HUES6 (cell line): Measurements from ENCODE around the gene ARMS2.

Experiments used
- H3K27ac ChIP-seq: 2 replicates; pipeline ENCODE4 v1.7.0; 2013; ENCODE audit warnings: low read depth, mild to moderate bottlenecking, low read length, inconsistent platforms
- H3K27me3 ChIP-seq: 2 replicates; pipeline ENCODE4 v1.6.1; 2013; ENCODE audit warnings: low read length; ENCODE audit not compliant: control insufficient read depth, insufficient read depth
- H3K36me3 ChIP-seq: 2 replicates; pipeline ENCODE4 v1.6.1; 2013; ENCODE audit warnings: low read length; ENCODE audit not compliant: control insufficient read depth, insufficient read depth
- H3K4me1 ChIP-seq: 2 replicates; pipeline ENCODE4 v1.6.1; 2013; ENCODE audit warnings: low read length; ENCODE audit not compliant: control insufficient read depth, insufficient read depth
- H3K4me3 ChIP-seq: 2 replicates; pipeline ENCODE4 v1.5.1; 2013; ENCODE audit warnings: low read depth, low read length
- H3K9ac ChIP-seq: one replicate; pipeline ENCODE4 v1.6.1; 2013; ENCODE audit warnings: mild to moderate bottlenecking, low read length
- H3K9me3 ChIP-seq: 2 replicates; pipeline ENCODE4 v1.6.1; 2013; ENCODE audit warnings: low read depth, low read length; ENCODE audit not compliant: control insufficient read depth, insufficient read depth

ARMS2 gene

DNA sequence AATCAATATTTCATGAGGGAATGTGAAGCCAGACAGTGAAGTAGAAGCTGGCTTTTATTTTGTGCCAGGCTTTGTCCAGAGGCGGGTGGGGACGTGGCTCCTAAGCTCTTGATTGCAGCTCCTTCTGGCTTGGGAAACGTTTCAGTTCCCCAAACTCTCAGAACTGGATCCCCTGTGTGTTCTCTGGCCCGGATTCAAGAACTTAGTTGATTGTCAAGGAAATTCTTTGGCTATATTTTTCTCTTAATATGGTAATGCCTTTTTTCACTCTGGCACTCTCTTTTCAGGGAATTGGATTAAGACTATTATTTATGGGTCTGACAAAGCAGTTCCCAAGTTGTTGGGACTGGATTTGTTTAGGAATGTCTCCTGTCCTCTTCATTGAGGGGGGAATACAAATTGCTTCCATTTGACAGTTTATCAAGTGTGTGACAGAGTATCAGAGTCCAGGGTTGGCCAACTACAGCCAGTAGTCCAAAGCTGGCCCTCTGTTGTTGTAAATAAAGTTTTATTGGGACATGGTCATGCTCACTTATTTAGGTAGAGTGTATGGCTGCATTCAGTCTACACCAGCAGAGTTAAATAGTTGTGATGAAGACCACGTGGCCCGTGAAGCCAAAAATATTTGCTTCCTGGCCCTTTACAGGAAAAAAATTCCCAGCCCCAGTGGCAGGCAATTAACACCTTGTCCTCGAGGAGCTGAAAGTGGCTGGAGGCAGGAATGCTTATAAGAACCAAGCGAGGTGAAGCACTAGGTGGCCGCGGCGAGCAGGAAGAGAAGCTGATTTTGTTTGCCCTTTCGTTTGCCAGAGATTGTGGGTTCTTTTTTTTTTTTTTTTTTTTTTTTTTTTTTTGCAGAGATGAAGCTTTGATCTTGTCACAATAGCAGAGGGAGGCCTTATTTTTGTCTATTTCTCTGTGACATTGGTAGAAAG, 41.2 kb downstream of the ARMS2 start:
- Histone ChIP-seq H3K36me3 (no peaks in the 10 kb centered on the region), H3K27ac (no peak overlapping the region), H3K4me1 (peaks cover 5% of the 10 kb centered on the region; the same call in 1 of the 2 replicates), H3K4me3 (no peak overlapping the region), H3K9me3 (no peaks in the 10 kb centered on the region), H3K9ac (no peak overlapping the region), H3K27me3 (no peaks in the 10 kb centered on the region)

DNA sequence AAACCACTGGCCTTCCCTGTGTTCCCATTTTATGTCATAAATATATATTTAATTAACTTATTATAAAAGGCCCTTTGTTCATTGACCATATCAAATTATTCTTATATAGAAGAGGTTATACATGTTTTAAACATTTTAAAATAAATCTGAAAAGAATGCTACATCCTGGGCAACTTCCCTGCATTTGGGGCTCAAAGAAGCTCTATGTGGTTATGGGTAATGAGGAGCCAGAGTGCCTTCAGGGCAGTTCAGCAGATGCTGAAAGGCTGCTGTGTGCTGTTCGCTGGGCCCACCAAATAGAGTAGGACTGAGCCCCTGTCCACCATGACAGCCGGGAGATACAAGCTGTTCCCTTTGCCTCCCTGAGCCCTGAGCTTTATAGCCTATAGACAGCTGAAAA, 42.8 kb downstream of the ARMS2 start:
- no peaks in the 10 kb centered on the region for H3K9me3 ChIP-seq
- peaks cover 5% of the 10 kb centered on the region; the same call in 1 of the 2 replicates for H3K4me1 ChIP-seq
- no peaks in the 10 kb centered on the region for H3K36me3 ChIP-seq

DNA sequence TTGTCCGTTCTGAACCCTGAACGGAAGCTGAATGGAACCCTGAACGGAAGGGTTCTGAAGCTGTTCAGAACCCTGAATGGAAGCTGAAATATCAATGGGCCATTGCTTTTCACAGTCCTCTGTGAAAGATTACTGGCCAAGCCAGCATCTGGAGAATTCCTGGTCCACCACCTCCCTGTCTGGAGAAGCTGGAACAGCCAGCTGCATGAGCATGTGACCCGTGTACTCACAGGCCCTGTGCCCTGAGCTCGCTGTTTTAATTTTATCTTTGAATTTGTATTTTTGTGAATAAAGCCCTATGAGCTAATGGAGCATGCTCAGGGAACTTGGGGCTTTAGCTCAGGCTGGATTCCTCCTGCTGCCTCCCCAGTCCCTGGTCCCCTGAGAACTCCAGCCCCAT, 44.1 kb downstream of the ARMS2 start:
- no peak overlapping the region for H3K27ac ChIP-seq
- no peaks in the 10 kb centered on the region for H3K9me3 ChIP-seq
- no peak overlapping the region for H3K9ac ChIP-seq
- H3K4me1 ChIP-seq: peaks cover 5% of the 10 kb centered on the region; the same call in 1 of the 2 replicates
- H3K27me3 ChIP-seq: no peaks in the 10 kb centered on the region
- H3K4me3 ChIP-seq: no peak overlapping the region
- H3K36me3 ChIP-seq: no peaks in the 10 kb centered on the region

More for the DNA sequence above, 42.8 kb downstream of the ARMS2 start:
- H3K4me3 ChIP-seq: no peak overlapping the region
- H3K9ac ChIP-seq: no peak overlapping the region
- H3K27me3 ChIP-seq: no peaks in the 10 kb centered on the region
- no peak overlapping the region for H3K27ac ChIP-seq

DNA sequence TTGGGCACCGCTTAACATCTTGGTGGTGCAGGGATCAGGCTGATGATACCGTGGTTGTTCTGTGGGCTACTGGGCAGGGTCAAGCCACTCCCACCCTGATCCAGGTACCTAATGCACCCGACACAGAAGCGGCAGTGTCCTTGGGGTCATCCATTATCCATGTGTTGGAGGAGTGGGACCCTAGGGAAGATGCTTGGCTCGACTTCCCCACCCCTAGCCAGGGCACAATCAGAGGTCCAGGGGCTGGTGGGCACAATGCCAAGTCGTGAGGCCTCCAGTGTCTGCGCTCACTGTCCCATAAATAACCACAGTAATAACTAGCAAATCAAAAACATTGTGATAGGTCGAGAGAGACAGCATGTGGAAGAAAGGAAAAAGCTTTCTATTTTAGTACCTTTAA, 44.6 kb downstream of the ARMS2 start:
- no peak overlapping the region for H3K27ac ChIP-seq
- H3K27me3 ChIP-seq: no peaks in the 10 kb centered on the region
- peaks cover 5% of the 10 kb centered on the region; the same call in 1 of the 2 replicates for H3K4me1 ChIP-seq
- no peaks in the 10 kb centered on the region for H3K36me3 ChIP-seq
- no peak overlapping the region for H3K4me3 ChIP-seq
- H3K9ac ChIP-seq: no peak overlapping the region
- no peaks in the 10 kb centered on the region for H3K9me3 ChIP-seq

DNA sequence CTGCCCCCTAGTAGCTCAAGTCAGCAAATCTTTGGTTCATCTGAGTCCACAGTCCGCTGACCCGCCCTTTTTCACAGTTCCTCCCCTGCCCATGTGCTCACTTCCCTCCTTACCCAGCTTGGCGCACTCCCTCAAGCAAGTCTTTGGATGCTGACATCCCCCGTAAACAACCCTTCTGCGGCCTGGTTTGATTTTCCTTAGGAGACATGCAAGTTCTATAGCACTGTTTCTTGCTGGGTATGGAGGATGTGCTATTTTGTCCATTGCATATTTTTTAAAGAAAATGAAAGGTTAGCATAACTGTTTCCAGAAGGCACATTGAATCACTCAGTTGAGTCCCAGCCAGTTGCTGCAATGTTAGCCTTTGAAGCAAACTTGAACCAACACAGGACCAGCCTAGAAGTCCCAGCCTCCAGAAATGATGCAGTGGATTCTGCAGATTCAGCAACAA, 45.1 kb downstream of the ARMS2 start:
- Histone ChIP-seq H3K36me3 (no peaks in the 10 kb centered on the region), H3K4me1 (peaks cover 5% of the 10 kb centered on the region; the same call in 1 of the 2 replicates), H3K9ac (no peak overlapping the region), H3K4me3 (no peak overlapping the region), H3K9me3 (no peaks in the 10 kb centered on the region), H3K27me3 (no peaks in the 10 kb centered on the region), H3K27ac (no peak overlapping the region)

GRCh38 chr10:122500194-122500593, 45.7 kb downstream of the ARMS2 start:
- H3K27me3 ChIP-seq: no peaks in the 10 kb centered on the region
- no peaks in the 10 kb centered on the region for H3K36me3 ChIP-seq
- H3K27ac ChIP-seq: no peak overlapping the region
- H3K4me3 ChIP-seq: no peak overlapping the region
- H3K9me3 ChIP-seq: no peaks in the 10 kb centered on the region
- no peak overlapping the region for H3K9ac ChIP-seq
- peaks cover 5% of the 10 kb centered on the region; the same call in 1 of the 2 replicates for H3K4me1 ChIP-seq

- Histone ChIP-seq H3K4me3 (no peak overlapping the region), H3K4me1 (peaks cover 1% of the 10 kb centered on the region; the same call in 1 of the 2 replicates), H3K9me3 (no peaks in the 10 kb centered on the region), H3K27me3 (no peaks in the 10 kb centered on the region), H3K36me3 (no peaks in the 10 kb centered on the region), H3K9ac (no peak overlapping the region), H3K27ac (no peak overlapping the region)
Observed at GRCh38 chr10:122500726-122501125, 46.3 kb downstream of the ARMS2 start.

DNA sequence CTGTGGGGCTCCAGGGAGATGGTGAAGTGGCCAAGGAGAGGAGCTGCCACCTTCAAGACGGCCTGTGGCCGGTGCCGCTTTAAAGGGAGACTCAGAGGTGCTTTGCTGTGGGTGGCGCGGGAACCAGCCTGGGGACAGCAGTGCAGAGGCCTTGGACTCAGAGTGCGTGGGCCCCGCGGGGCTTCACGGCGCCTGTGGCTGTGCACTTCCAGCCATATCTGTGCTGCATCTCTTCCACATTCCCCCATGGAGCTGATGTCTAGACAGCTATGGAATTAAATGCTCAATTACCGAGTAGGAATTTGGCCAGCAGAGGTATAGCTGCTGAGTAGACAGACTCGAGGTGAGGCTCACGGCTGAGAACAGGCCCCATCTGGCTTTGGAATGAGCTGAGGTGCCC, 48.6 kb downstream of the ARMS2 start:
- H3K9me3 ChIP-seq: no peaks in the 10 kb centered on the region
- no peaks in the 10 kb centered on the region for H3K27me3 ChIP-seq
- no peak overlapping the region for H3K4me3 ChIP-seq
- H3K4me1 ChIP-seq: no peaks in the 10 kb centered on the region
- H3K27ac ChIP-seq: no peak overlapping the region
- no peak overlapping the region for H3K9ac ChIP-seq
- H3K36me3 ChIP-seq: no peaks in the 10 kb centered on the region

GRCh38 chr10:122503886-122504609, 49.6 kb downstream of the ARMS2 start:
- no peaks in the 10 kb centered on the region for H3K9me3 ChIP-seq
- H3K27me3 ChIP-seq: no peaks in the 10 kb centered on the region
- H3K4me3 ChIP-seq: no peak overlapping the region
- H3K27ac ChIP-seq: no peak overlapping the region
- peaks cover under 1% of the 10 kb centered on the region; the same call in 1 of the 2 replicates for H3K4me1 ChIP-seq
- H3K9ac ChIP-seq: no peak overlapping the region
- H3K36me3 ChIP-seq: no peaks in the 10 kb centered on the region

DNA sequence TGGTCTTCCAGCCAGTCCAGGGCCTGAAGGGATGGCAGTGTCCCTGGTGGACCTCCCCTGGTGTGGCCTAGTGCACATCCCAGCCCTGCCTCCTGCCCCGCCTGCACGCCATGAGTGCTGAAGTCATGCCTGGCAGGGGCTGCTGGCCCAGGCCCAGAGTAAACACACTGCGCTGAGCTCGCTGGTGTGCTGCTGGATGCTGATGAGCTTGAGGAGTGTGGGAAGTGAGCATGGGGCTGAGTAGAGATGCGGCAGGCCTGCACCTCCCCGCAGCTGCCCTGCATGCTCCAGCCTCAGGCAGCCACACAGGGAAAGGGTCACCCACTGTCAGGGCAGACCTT, 50.1 kb downstream of the ARMS2 start:
- no peaks in the 10 kb centered on the region for H3K36me3 ChIP-seq

GRCh38 chr10:122505011-122505410, 50.6 kb downstream of the ARMS2 start:
- Histone ChIP-seq H3K4me3 (no peak overlapping the region), H3K36me3 (no peaks in the 10 kb centered on the region), H3K27me3 (no peaks in the 10 kb centered on the region), H3K9ac (no peak overlapping the region), H3K4me1 (peaks cover 4% of the 10 kb centered on the region; the same call in 1 of the 2 replicates), H3K27ac (no peak overlapping the region), H3K9me3 (no peaks in the 10 kb centered on the region)

More for the DNA sequence above, 50.1 kb downstream of the ARMS2 start:
- H3K4me1 ChIP-seq: peaks cover 4% of the 10 kb centered on the region; the same call in 1 of the 2 replicates
- H3K9ac ChIP-seq: no peak overlapping the region
- H3K9me3 ChIP-seq: no peaks in the 10 kb centered on the region
- no peak overlapping the region for H3K4me3 ChIP-seq
- no peaks in the 10 kb centered on the region for H3K27me3 ChIP-seq
- no peak overlapping the region for H3K27ac ChIP-seq
